Measurements from ENCODE around the gene MIPOL1.

GRCh38 chr14:37399517-37399916 is 201.8 kb downstream of the MIPOL1 start:
- TF ChIP-seq FOS (IDR thresholded peaks at IDR 0.05; ENCODE audit: low read depth, low read length) = no peak
- TF ChIP-seq, protein P1, sequence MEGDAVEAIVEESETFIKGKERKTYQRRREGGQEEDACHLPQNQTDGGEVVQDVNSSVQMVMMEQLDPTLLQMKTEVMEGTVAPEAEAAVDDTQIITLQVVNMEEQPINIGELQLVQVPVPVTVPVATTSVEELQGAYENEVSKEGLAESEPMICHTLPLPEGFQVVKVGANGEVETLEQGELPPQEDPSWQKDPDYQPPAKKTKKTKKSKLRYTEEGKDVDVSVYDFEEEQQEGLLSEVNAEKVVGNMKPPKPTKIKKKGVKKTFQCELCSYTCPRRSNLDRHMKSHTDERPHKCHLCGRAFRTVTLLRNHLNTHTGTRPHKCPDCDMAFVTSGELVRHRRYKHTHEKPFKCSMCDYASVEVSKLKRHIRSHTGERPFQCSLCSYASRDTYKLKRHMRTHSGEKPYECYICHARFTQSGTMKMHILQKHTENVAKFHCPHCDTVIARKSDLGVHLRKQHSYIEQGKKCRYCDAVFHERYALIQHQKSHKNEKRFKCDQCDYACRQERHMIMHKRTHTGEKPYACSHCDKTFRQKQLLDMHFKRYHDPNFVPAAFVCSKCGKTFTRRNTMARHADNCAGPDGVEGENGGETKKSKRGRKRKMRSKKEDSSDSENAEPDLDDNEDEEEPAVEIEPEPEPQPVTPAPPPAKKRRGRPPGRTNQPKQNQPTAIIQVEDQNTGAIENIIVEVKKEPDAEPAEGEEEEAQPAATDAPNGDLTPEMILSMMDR (conservative IDR thresholded peaks at IDR 0.05; ENCODE audit: low read depth, low read length) = no peak
- no peak for TF ChIP-seq MAZ (IDR thresholded peaks at IDR 0.05; ENCODE audit: borderline replicate concordance, low read depth, low read length)
- peak; percentile 59 for TF ChIP-seq CEBPB (IDR thresholded peaks at IDR 0.05; ENCODE audit: low read depth, low read length)
- no peak for TF ChIP-seq SMC3 (IDR thresholded peaks at IDR 0.05; ENCODE audit: low read depth, low read length)
- TF ChIP-seq RCOR1 (IDR thresholded peaks at IDR 0.05; ENCODE audit: insufficient replicate concordance, low read length) = no peak
